ENCODE measurements around the gene ZFTA. TPM values are rescaled to one million over a fixed set of nuclear protein-coding genes. Genes with fewer than 3 reads are reported as not detected.

Gene ZFTA
- 16.4 and 21.8 TPM in 2 replicates for total RNA-seq

DNA sequence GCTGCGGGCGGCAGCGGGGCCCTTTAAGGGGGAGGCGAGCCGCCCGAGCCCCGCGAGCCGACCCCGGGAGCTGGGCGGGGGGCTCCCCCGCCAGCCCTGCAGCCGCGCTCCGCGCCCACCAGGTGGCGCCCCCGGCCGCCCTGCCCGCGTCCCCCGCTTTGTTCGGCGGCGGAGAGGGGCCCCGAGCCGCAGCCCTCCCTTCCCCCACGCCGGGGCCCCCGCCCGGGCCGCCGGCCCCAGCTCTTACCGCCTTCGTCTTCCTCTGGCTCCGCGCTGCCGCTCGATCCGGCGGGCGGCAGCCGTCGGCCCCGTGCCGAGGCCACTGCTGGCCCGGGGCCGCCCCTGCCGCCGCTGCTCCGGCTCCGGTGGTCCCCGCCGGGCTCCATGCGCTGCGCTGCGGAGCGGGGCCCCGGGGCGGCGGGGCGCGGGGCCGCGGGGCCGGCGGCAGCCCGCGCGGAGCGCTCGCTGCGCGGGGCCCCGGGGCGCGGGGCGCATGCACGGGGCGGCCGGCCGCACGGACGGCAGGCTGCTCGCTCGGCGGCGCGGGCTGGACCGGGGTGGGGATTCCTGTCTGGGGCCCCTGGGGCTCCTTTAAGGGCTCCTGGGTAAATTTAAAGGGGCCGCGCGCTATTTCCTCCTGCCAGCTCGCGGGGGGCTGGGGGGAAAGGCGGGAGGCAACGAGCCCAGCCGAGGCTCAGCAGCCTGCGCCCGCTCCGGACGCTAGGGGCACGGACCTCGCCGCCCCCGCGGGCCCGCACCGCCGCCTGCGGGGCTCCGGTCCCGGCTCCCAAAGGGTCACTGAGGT is at the start of gene ZFTA:
Gene ZFTA, minus strand, starts transcription at position 539 of the 805 bp plus-strand sequence. Its CDS starts 153 bp downstream, at position 386.

DNA sequence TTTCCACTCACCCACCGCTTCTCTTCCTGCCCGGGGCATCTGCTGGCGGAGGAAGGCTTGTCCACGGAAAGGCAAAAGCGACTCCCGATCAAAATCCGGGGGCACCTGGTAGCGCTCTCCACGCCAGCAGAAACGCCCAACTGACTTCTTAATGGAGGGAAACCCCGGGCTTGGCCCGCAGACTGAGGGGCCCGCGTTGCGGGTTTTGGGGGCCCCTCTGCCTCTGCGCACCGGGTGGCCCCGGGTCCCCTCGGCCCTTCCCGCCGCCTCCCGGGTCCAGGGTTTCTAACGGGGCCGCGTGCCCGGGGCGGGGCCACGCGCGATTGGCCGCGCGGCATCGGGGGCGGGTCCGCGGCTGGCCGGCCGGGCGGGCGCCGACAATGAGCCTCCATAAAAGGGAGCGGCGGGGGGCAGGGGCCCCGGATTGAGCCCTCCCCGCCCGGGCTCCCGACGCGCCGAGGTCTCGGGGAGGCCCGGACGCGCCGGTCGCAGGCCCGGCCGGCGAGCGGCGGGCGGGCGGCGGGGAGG is 44.5 kb upstream of the ZFTA start, which contains the start of gene SPINDOC:
Gene SPINDOC, plus strand, starts transcription at position 422 of the 528 bp plus-strand sequence. CDS start 231 bp downstream, outside the sequence.

Other genes with a start within 250 kb of the ZFTA start
- gene PLAAT4, start 232.0 kb downstream of the ZFTA start, total RNA-seq = 0.81 and 2.9 TPM in 2 replicates
- gene PLAAT2, start 205.4 kb downstream of the ZFTA start, total RNA-seq = not detected in 2 replicates
- 22.5 and 51.3 TPM in 2 replicates for gene PLAAT3, start 154.3 kb downstream of the ZFTA start, total RNA-seq
- 86.0 and 93.2 TPM in 2 replicates for gene ATL3, start 97.4 kb downstream of the ZFTA start, total RNA-seq
- gene RTN3, start 87.3 kb downstream of the ZFTA start, total RNA-seq = 31.1 and 44.2 TPM in 2 replicates
- 15.2 and 17.0 TPM in 2 replicates for gene SPINDOC, start 44.7 kb upstream of the ZFTA start, total RNA-seq
- 10.2 and 12.0 TPM in 2 replicates for gene MARK2, start 70.3 kb upstream of the ZFTA start, total RNA-seq
- gene RCOR2, start 148.4 kb upstream of the ZFTA start, total RNA-seq = 0.36 and 0.47 TPM in 2 replicates
- 10.2 and 13.1 TPM in 2 replicates for gene NAA40, start 170.2 kb upstream of the ZFTA start, total RNA-seq
- 240 and 309 TPM in 2 replicates for gene COX8A, start 205.8 kb upstream of the ZFTA start, total RNA-seq
- 57.6 and 62.0 TPM in 2 replicates for gene OTUB1, start 217.7 kb upstream of the ZFTA start, total RNA-seq